Hematopoietic multipotent progenitor cell treated with erythropoietin and hydrocortisone succinate and interleukin-3 and kit ligand, for 6 days (in vitro differentiated cells): ENCODE results near the gene EXO1.
A peak's percentile ranks its signal among the peaks of the same experiment; 100 is the strongest.

Experiments used
- DNase-seq: peaks from one replicate; pipeline ENCODE4 v3.0.0-alpha.2; 2015

The EXO1 gene

GRCh38 chr1:241895013-241895412 is 47.0 kb downstream of the EXO1 start:
- DNase-seq = peak; percentile 19

GRCh38 chr1:241896670-241896962 is 48.6 kb downstream of the EXO1 start:
- DNase-seq = no peak

GRCh38 chr1:241899210-241899609 is 51.2 kb downstream of the EXO1 start:
- DNase-seq = no peak

GRCh38 chr1:241900381-241900780 is 52.4 kb downstream of the EXO1 start:
- DNase-seq = no peak

GRCh38 chr1:241902391-241903065 is 54.5 kb downstream of the EXO1 start:
- DNase-seq = no peak

- DNase-seq = no peak
Measured at GRCh38 chr1:241916196-241916595, 68.2 kb downstream of the EXO1 start.

GRCh38 chr1:241917487-241917886 is 69.5 kb downstream of the EXO1 start:
- no peak for DNase-seq

- DNase-seq = no peak
Measured at GRCh38 chr1:241918879-241919278, 70.9 kb downstream of the EXO1 start.

GRCh38 chr1:241924080-241924808 is 76.2 kb downstream of the EXO1 start:
- DNase-seq = no peak

GRCh38 chr1:241926141-241926540 is 78.1 kb downstream of the EXO1 start:
- no peak for DNase-seq

GRCh38 chr1:241927321-241927720 is 79.3 kb downstream of the EXO1 start:
- DNase-seq = no peak

GRCh38 chr1:241932845-241933244 is 84.8 kb downstream of the EXO1 start:
- DNase-seq = no peak

- no peak for DNase-seq
Measured at GRCh38 chr1:241934201-241934848, 86.3 kb downstream of the EXO1 start.

- DNase-seq = no peak
Measured at GRCh38 chr1:241934866-241935265, 86.9 kb downstream of the EXO1 start.
